IMR-90 (cell line): ENCODE measurements around the gene SRSF5. TPM values are rescaled to one million over a fixed set of nuclear protein-coding genes. Genes with fewer than 3 reads are reported as not detected.

Experiments used
- ATAC-seq: fragments of 200-7000 bp; cut with Tn5 transposase; 2 replicates; pipeline ENCODE4 v1.9.1; 2020; ENCODE audit warnings: low read depth, mild to moderate bottlenecking, moderate library complexity
- BruUV-seq: library from RNA; stranded (reverse); fragments of 400-500 nt; replicated peaks from 2 replicates; lab custom pipeline; 2021; lab: Mats Ljungman, UMichigan
- CTCF ChIA-PET: fragments of 300-600 bp; formaldehyde crosslinking; extraction: SDS; loops from one replicate; lab custom pipeline; 2021; ENCODE audit warnings: antibody characterized with exemption; lab: Yijun Ruan, JAX
- POLR2A ChIA-PET: fragments of 300-600 bp; sonication (Branson Sonifier 250); formaldehyde crosslinking; loops from one replicate; lab custom pipeline; 2022; ENCODE audit warnings: antibody characterized with exemption; ENCODE audit not compliant: unreplicated experiment; lab: Charles Lee
- DNase-seq: peaks from one replicate; pipeline ENCODE4 v3.0.0; 2013
- H2AFZ ChIP-seq: replicated peaks from 2 replicates; pipeline ENCODE3; 2013; ENCODE audit warnings: low read length, mild to moderate bottlenecking; ENCODE audit not compliant: poor library complexity
- H2AK5ac ChIP-seq: 2 replicates; pipeline ENCODE4 v1.6.1; 2013; ENCODE audit warnings: low read depth, low read length, inconsistent platforms
- H2AK9ac ChIP-seq: replicated peaks from 2 replicates; pipeline ENCODE3; 2013; ENCODE audit warnings: mild to moderate bottlenecking, low read depth, low read length, moderate library complexity; ENCODE audit not compliant: poor library complexity
- H2BK120ac ChIP-seq: 2 replicates; pipeline ENCODE4 v1.6.1; 2013; ENCODE audit warnings: low read depth, low read length, inconsistent platforms
- H2BK15ac ChIP-seq: 3 replicates; pipeline ENCODE4 v1.6.1; 2013; ENCODE audit warnings: low read depth, low read length, inconsistent platforms
- H2BK20ac ChIP-seq: 2 replicates; pipeline ENCODE4 v1.6.1; 2013; ENCODE audit warnings: low read depth, mild to moderate bottlenecking, inconsistent platforms, low read length, moderate library complexity
- H2BK5ac ChIP-seq: 2 replicates; pipeline ENCODE4 v1.6.1; 2013; ENCODE audit warnings: mild to moderate bottlenecking, low read depth, low read length, inconsistent platforms; ENCODE audit not compliant: poor library complexity, severe bottlenecking
- H3K14ac ChIP-seq: replicated peaks from 2 replicates; pipeline ENCODE4 v1.6.1; 2013; ENCODE audit warnings: low read depth, low read length, inconsistent platforms
- H3K18ac ChIP-seq: 2 replicates; pipeline ENCODE4 v1.6.1; 2013; ENCODE audit warnings: low read depth, low read length, control low read depth
- H3K23ac ChIP-seq: 2 replicates; pipeline ENCODE4 v1.6.1; 2013; ENCODE audit warnings: low read depth, low read length, inconsistent platforms
- H3K27ac ChIP-seq: 2 replicates; pipeline ENCODE4 v1.5.1; 2013; ENCODE audit warnings: mild to moderate bottlenecking, control low read depth, low read length; ENCODE audit not compliant: insufficient read depth
- H3K27me3 ChIP-seq: 2 replicates; pipeline ENCODE4 v1.6.1; 2013; ENCODE audit warnings: low read length; ENCODE audit not compliant: control insufficient read depth, insufficient read depth
- H3K36me3 ChIP-seq: 2 replicates; pipeline ENCODE4 v1.6.1; 2013; ENCODE audit warnings: low read length, mixed read lengths; ENCODE audit not compliant: control insufficient read depth, insufficient read depth
- H3K4ac ChIP-seq: 2 replicates; pipeline ENCODE4 v1.6.1; 2013; ENCODE audit warnings: low read depth, low read length, inconsistent platforms
- H3K4me1 ChIP-seq: 2 replicates; pipeline ENCODE4 v1.6.1; 2013; ENCODE audit warnings: low read length, mixed read lengths; ENCODE audit not compliant: control insufficient read depth, insufficient read depth
- H3K4me2 ChIP-seq: 2 replicates; pipeline ENCODE4 v1.6.1; 2013; ENCODE audit warnings: low read depth, mild to moderate bottlenecking, control low read depth, low read length, moderate library complexity
- H3K4me3 ChIP-seq: 2 replicates; pipeline ENCODE4 v1.5.1; 2013; ENCODE audit warnings: low read depth, mild to moderate bottlenecking, control low read depth, low read length, moderate library complexity; ENCODE audit not compliant: insufficient read depth
- H3K56ac ChIP-seq: 2 replicates; pipeline ENCODE4 v1.6.1; 2013; ENCODE audit warnings: low read length, inconsistent platforms; ENCODE audit not compliant: insufficient read depth; ENCODE audit errors: extremely low read depth
- H3K79me1 ChIP-seq, 2 experiments: 2 replicates each; pipeline ENCODE4 v1.6.1; 2013; ENCODE audit warnings: low read length in 2 of 2, inconsistent platforms in 1 of 2, low read depth in 1 of 2
- H3K9ac ChIP-seq: 2 replicates; pipeline ENCODE4 v1.6.1; 2013; ENCODE audit warnings: low read depth, low read length, control low read depth
- H3K9me1 ChIP-seq: 2 replicates; pipeline ENCODE4 v1.6.1; 2013; ENCODE audit warnings: low read length, inconsistent platforms; ENCODE audit not compliant: insufficient read depth
- H3K9me3 ChIP-seq: 2 replicates; pipeline ENCODE4 v1.6.1; 2013; ENCODE audit warnings: low read length; ENCODE audit not compliant: control insufficient read depth, insufficient read depth
- H4K20me1 ChIP-seq: 2 replicates; pipeline ENCODE4 v1.6.1; 2013; ENCODE audit warnings: low read length, inconsistent platforms; ENCODE audit not compliant: insufficient read depth
- H4K5ac ChIP-seq: 2 replicates; pipeline ENCODE4 v1.6.1; 2013; ENCODE audit warnings: mild to moderate bottlenecking, low read depth, low read length, control low read depth
- H4K8ac ChIP-seq, 2 experiments: 2 replicates each; pipeline ENCODE4 v1.6.1; 2013; ENCODE audit warnings: low read depth in 2 of 2, low read length in 2 of 2, control low read depth in 1 of 2, inconsistent platforms in 1 of 2
- H4K91ac ChIP-seq: 2 replicates; pipeline ENCODE4 v1.6.1; 2013; ENCODE audit warnings: low read depth, low read length, inconsistent platforms; ENCODE audit not compliant: insufficient read depth
- BHLHE40 ChIP-seq: fragments of 150-350 bp; IDR thresholded peaks from 2 replicates; pipeline ENCODE4 v1.6.1; 2016; ENCODE audit warnings: mild to moderate bottlenecking, low read depth, low read length
- CEBPB ChIP-seq: IDR thresholded peaks from 2 replicates; pipeline ENCODE4 v1.6.1; 2012; ENCODE audit warnings: low read depth, low read length, improper control_type of control experiment
- FOS ChIP-seq: fragments of 150-350 bp; IDR thresholded peaks from 2 replicates; pipeline ENCODE4 v1.6.1; 2016; ENCODE audit warnings: low read depth, low read length
- MAFK ChIP-seq: IDR thresholded peaks from 2 replicates; pipeline ENCODE4 v1.6.1; 2012; ENCODE audit warnings: low read depth, low read length, improper control_type of control experiment
- MAZ ChIP-seq: IDR thresholded peaks from 2 replicates; pipeline ENCODE4 v1.6.1; 2012; ENCODE audit warnings: low read depth, mild to moderate bottlenecking, low read length, improper control_type of control experiment, moderate library complexity, borderline replicate concordance
- NFE2L2 ChIP-seq: fragments of 150-350 bp; IDR thresholded peaks from 2 replicates; pipeline ENCODE4 v1.6.1; 2016; ENCODE audit warnings: low read depth, mild to moderate bottlenecking, low read length
- POLR2A ChIP-seq: IDR thresholded peaks from 2 replicates; pipeline ENCODE4 v1.6.1; 2012; ENCODE audit warnings: mild to moderate bottlenecking, low read depth, low read length
- RAD21 ChIP-seq: IDR thresholded peaks from 2 replicates; pipeline ENCODE4 v1.6.1; 2012; ENCODE audit warnings: low read length, improper control_type of control experiment
- RCOR1 ChIP-seq: IDR thresholded peaks from 2 replicates; pipeline ENCODE4 v1.6.1; 2012; ENCODE audit warnings: mild to moderate bottlenecking, low read length, improper control_type of control experiment; ENCODE audit not compliant: insufficient replicate concordance
- RFX5 ChIP-seq: IDR thresholded peaks from 2 replicates; pipeline ENCODE4 v1.8.0; 2012; ENCODE audit warnings: low read depth, mild to moderate bottlenecking, low read length, moderate library complexity
- WGBS, 2 experiments: methylation state at CpG; one replicate each; pipeline versions ENCODE4 v1.1.5 to v1.1.7; 2013; ENCODE audit warnings: missing lambda C conversion rate in 2 of 2; ENCODE audit not compliant: insufficient read length in 1 of 2; ENCODE audit errors: extremely low coverage in 2 of 2; 5-methylcytosine and 5-hydroxymethylcytosine counted together
- dilution Hi-C: fragments of 300-500 bp; cut with HindIII; formaldehyde crosslinking; loops from one replicate; pipeline ENCODE4 v1.14.3; 2018; ENCODE audit warnings: low sequenced_read_pairs; ENCODE audit not compliant: unreplicated experiment
- in situ Hi-C: fragments of 300-500 bp; cut with MboI; formaldehyde crosslinking; loops from 3 replicates; pipeline ENCODE4 v1.14.3; 2019; ENCODE audit warnings: low sequenced_read_pairs, inconsistent platforms, mixed read lengths
- intact Hi-C: fragments of 100-400 bp; cut with micrococcal nuclease; formaldehyde crosslinking; loops from 2 replicates; pipeline ENCODE4 v1.10.0; 2022
- polyA plus RNA-seq, 3 experiments: library from polyadenylated mRNA; depleted of rRNA; stranded (reverse); fragments of >200 nt; gene quantifications; 2 replicates each; pipeline ENCODE4 v1.2.3, GENCODE V29; 2012; ENCODE audit warnings: low replicate concordance in 1 of 3
- total RNA-seq: library from RNA; depleted of rRNA; stranded (reverse); fragments of >200 nt; gene quantifications from 2 replicates; pipeline ENCODE4 v1.2.3, GENCODE V29; 2012
- TF ChIP-seq, protein P1 (sequence below): conservative IDR thresholded peaks from 2 replicates; pipeline ENCODE4 v1.5.1; 2012; ENCODE audit warnings: mild to moderate bottlenecking, low read depth, low read length, improper control_type of control experiment
- TF ChIP-seq, protein P2 (sequence below): fragments of 150-350 bp; IDR thresholded peaks from 2 replicates; pipeline ENCODE4 v1.6.1; 2017; ENCODE audit warnings: mild to moderate bottlenecking, antibody characterized with exemption, low read length, low read depth

Gene SRSF5
- total and polyA plus RNA-seq, 2 of the 4 experiments (the other 2 are of a cell fraction), result 29.4 to 229 TPM

DNA sequence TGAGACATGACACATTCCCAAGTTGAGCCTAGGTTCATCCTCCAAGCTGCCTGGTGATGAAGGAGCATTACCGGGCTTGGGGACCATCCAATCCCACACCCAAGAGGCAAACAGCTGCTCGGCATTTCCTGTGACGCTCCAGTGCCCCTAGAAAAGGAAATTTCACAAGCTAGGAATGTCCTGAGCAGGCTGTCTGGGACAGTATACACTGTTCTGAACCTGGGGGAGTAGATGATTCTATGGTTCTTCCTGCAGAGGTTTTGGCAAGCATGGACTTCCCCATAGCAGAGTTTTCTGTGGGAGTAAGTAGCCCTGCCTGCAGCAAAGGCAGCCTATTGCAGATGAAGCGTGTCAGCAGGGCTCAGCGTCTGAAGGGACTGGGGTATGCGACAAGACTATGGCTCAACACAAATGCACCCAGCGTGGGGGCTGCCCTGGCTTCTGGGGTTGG, 47.4 kb upstream of the SRSF5 start:
- peak overlapping the region; percentile 13; the same call in 1 of the 2 replicates for H3K23ac ChIP-seq
- ChIA-PET CTCF (interaction anchor here (1.0 to 1.9 kb wide), 3 partner anchors 106 to 135 kb away, joined by 3 to 8 read pairs (median 3); no protein-coding TSS in a partner anchor), POLR2A (interaction anchor here (0.5 to 0.9 kb wide), 2 partner anchors 107 to 112 kb away, joined by 3 to 6 read pairs; no protein-coding TSS in a partner anchor)
- no peaks in the 10 kb centered on the region for H3K9me3 ChIP-seq
- H3K4ac ChIP-seq, result peak overlapping the region; percentile 88
- peak overlapping the region; percentile 79 for H2BK20ac ChIP-seq
- H2BK5ac ChIP-seq, result peak overlapping the region; percentile 59
- no peak overlapping the region for H3K4me3 ChIP-seq
- peak overlapping the region; percentile 30 for H3K18ac ChIP-seq
- H3K27ac ChIP-seq, result peak overlapping the region; percentile 72
- peaks cover 22% of the 10 kb centered on the region for H3K4me1 ChIP-seq
- in situ Hi-C loops, result loop anchor here (5.0 kb wide), 1 partner anchor 112 kb away; no protein-coding TSS in a partner anchor
- DNase-seq, result peak; percentile 98
- intact Hi-C loops, result loop anchor here (2.0 kb wide), 1 partner anchor 107 kb away; no protein-coding TSS in a partner anchor
- dilution Hi-C loops, result no loop called here
- H3K27me3 ChIP-seq, result no peaks in the 10 kb centered on the region
- peak overlapping the region; percentile 23; the same call in 1 of the 2 replicates for H4K5ac ChIP-seq
- H3K14ac ChIP-seq, result peak overlapping the region; percentile 47; the same call in 1 of the 2 replicates
- no peaks in the 10 kb centered on the region for H3K36me3 ChIP-seq
- peak overlapping the region; percentile 74; the same call in 2 of the 3 replicates for H2BK15ac ChIP-seq
- peak overlapping the region; percentile 8; the same call in 1 of the 2 replicates for H3K9ac ChIP-seq
- peak overlapping the region; percentile 52 for H3K4me2 ChIP-seq
- H4K91ac ChIP-seq, result peak overlapping the region; percentile 89
- ATAC-seq, result peak; percentile 85
- H3K79me1 ChIP-seq, result peaks cover 0 to 5% of the 10 kb centered on the region in 2 experiments; a peak in 1 of 4 replicates
- H3K9me1 ChIP-seq, result peaks cover 27% of the 10 kb centered on the region
- peak overlapping the region; percentile 57; the same call in 1 of the 2 replicates for H2AK5ac ChIP-seq
- peak overlapping the region; percentile 80 for H2AFZ ChIP-seq
- H4K8ac ChIP-seq, result peak overlapping the region; percentile 5 to 69; a peak in 3 of 4 replicates
- H4K20me1 ChIP-seq, result 0 out of 2 replicates have a peak, but pooled peaks cover 6% of the 10 kb centered on the region
- WGBS, 2 experiments, result 10% methylated on average over 2 of the region's 7 CpGs; no CpG with 5 or more reads in 1 of the 2 experiments
- H2BK120ac ChIP-seq, result peak overlapping the region; percentile 84
- no TSS peak for BruUV-seq
- TF ChIP-seq RAD21, result peak; percentile 9
- TF ChIP-seq CEBPB, result peak; percentile 80
- peak; percentile 44 for TF ChIP-seq RCOR1
- TF ChIP-seq NFE2L2, result 0 out of 2 replicates have a peak, but pooled peaks have one; percentile 31
- TF ChIP-seq FOS, result 0 out of 2 replicates have a peak, but pooled peaks have one; percentile 24
- TF ChIP-seq MAFK, result peak; percentile 43; the same call in 1 of the 2 replicates
- peak; percentile 35; the same call in 1 of the 2 replicates for TF ChIP-seq BHLHE40
- TF ChIP-seq, protein P1, sequence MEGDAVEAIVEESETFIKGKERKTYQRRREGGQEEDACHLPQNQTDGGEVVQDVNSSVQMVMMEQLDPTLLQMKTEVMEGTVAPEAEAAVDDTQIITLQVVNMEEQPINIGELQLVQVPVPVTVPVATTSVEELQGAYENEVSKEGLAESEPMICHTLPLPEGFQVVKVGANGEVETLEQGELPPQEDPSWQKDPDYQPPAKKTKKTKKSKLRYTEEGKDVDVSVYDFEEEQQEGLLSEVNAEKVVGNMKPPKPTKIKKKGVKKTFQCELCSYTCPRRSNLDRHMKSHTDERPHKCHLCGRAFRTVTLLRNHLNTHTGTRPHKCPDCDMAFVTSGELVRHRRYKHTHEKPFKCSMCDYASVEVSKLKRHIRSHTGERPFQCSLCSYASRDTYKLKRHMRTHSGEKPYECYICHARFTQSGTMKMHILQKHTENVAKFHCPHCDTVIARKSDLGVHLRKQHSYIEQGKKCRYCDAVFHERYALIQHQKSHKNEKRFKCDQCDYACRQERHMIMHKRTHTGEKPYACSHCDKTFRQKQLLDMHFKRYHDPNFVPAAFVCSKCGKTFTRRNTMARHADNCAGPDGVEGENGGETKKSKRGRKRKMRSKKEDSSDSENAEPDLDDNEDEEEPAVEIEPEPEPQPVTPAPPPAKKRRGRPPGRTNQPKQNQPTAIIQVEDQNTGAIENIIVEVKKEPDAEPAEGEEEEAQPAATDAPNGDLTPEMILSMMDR, result no peak
- no peak; the same call in 1 of the 2 replicates for TF ChIP-seq POLR2A
- peak; percentile 29; the same call in 1 of the 2 replicates for TF ChIP-seq MAZ
- TF ChIP-seq, protein P2, sequence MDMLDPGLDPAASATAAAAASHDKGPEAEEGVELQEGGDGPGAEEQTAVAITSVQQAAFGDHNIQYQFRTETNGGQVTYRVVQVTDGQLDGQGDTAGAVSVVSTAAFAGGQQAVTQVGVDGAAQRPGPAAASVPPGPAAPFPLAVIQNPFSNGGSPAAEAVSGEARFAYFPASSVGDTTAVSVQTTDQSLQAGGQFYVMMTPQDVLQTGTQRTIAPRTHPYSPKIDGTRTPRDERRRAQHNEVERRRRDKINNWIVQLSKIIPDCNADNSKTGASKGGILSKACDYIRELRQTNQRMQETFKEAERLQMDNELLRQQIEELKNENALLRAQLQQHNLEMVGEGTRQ, result no peak; the same call in 1 of the 2 replicates
- TF ChIP-seq RFX5, result no peak
- H3K56ac ChIP-seq, result 0 out of 2 replicates have a peak overlapping the region, but pooled peaks have one; percentile 16
- H2AK9ac ChIP-seq, result no peak overlapping the region
